Gastrocnemius medialis (tissue), 4 donors: ENCODE data around the gene DTWD2. TPM values are rescaled to one million over a fixed set of nuclear protein-coding genes. Genes with fewer than 3 reads are reported as not detected.

Experiments
- ATAC-seq, 2 donors: fragments of 150-250 bp; one replicate each; pipeline ENCODE4 v1.9.1; 2016
- DNase-seq, 2 donors: peaks; one replicate each; pipeline ENCODE4 v3.0.0-alpha.2; 2019
- H3K27ac ChIP-seq, 4 donors: fragments of 200-600 bp; sonication (generic); 1 replicate in 1 of 4; 2 replicates in 3 of 4; pipeline ENCODE4 v1.5.1; 2016 to 2018; ENCODE audit warnings: mild to moderate bottlenecking in 2 of 4, moderate library complexity in 1 of 4
- H3K27me3 ChIP-seq, 3 donors: fragments of 200-600 bp; sonication (generic) in 2 of 3; 1 replicate in 1 of 3; 2 replicates in 2 of 3; pipeline versions ENCODE4 v1.5.1 to v1.6.0; 2016 to 2019; ENCODE audit warnings: mild to moderate bottlenecking in 1 of 3, moderate library complexity in 1 of 3
- H3K36me3 ChIP-seq, 2 donors: fragments of 200-600 bp; sonication (generic) in 1 of 2; one replicate each; pipeline ENCODE4 v1.5.1; 2017 to 2018
- H3K4me1 ChIP-seq, 2 donors: fragments of 200-600 bp; sonication (generic) in 1 of 2; one replicate each; pipeline ENCODE4 v1.5.1; 2016 to 2017; ENCODE audit warnings: mild to moderate bottlenecking in 2 of 2
- H3K4me3 ChIP-seq, 4 donors: fragments of 200-600 bp; sonication (generic) in 3 of 4; 1 replicate in 1 of 4; 2 replicates in 3 of 4; pipeline ENCODE4 v1.5.1; 2016 to 2019; ENCODE audit warnings: mild to moderate bottlenecking in 2 of 4
- H3K9me3 ChIP-seq, 3 donors: fragments of 200-600 bp; sonication (generic) in 2 of 3; 1 replicate in 1 of 3; 2 replicates in 2 of 3; pipeline ENCODE4 v1.5.1; 2016 to 2019
- POLR2A ChIP-seq, 2 donors: fragments of 450-650 bp; IDR thresholded peaks; one replicate each; pipeline ENCODE4 v1.6.1; 2017; ENCODE audit warnings: antibody characterized with exemption in 2 of 2, mild to moderate bottlenecking in 2 of 2, moderate library complexity in 2 of 2
- in situ Hi-C, 4 donors: fragments of 200-750 bp; cut with MboI; loops; one replicate each; pipeline versions ENCODE4 v1.15.0 to v1.8.0; 2017; ENCODE audit warnings: low sequenced_read_pairs in 4 of 4
- intact Hi-C: fragments of 100-400 bp; cut with DNase I; formaldehyde crosslinking; loops from one replicate; pipeline ENCODE4 v1.15.1; 2023; ENCODE audit warnings: low total_unique reads
- total RNA-seq, 4 donors: library from RNA; depleted of rRNA; stranded (reverse); fragments of >200 nt; gene quantifications; one replicate each; pipeline versions ENCODE4 v1.1.0 to v1.2.3, GENCODE V29; 2016
- TF ChIP-seq, protein P1 (sequence below), 5 experiments: fragments of 450-650 bp in 3 of 5; fragments of 200-600 bp in 2 of 5; sonication (generic) in 2 of 5; IDR thresholded peaks in 4 of 5; conservative IDR thresholded peaks in 1 of 5; 1 replicate in 4 of 5; 2 replicates in 1 of 5; pipeline ENCODE4 v1.5.1; 2016 to 2019; ENCODE audit warnings: antibody characterized with exemption in 5 of 5, mild to moderate bottlenecking in 3 of 5, moderate library complexity in 3 of 5

Gene DTWD2
- total RNA-seq, 4 donors from 2014 or later: 2.5 to 19.2 (median 8.0) TPM

DNA sequence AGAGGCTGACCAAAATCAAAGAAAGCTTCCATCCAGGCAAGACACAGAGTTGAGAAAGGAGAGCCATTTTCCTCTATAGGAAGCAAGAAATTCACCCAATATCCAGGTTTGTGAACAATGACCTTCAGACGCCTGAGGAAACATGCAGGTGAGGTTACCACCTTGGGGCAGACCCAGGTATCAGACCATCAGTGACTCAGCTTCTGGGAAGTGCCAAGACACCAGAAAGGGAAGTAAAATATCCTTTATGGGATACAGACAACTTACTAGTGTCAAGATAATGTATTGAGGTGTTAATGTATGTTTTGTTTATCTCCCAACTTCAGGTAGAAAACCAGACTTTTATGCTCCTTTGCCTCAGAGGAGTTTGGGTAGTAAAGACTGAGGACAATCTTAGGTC, 2.2 kb upstream of the DTWD2 start:
- no peak overlapping the region for H3K27ac ChIP-seq
- H3K4me1 ChIP-seq: peaks cover 15 to 20% of the 10 kb centered on the region in 2 donors
- TF ChIP-seq, protein P1, sequence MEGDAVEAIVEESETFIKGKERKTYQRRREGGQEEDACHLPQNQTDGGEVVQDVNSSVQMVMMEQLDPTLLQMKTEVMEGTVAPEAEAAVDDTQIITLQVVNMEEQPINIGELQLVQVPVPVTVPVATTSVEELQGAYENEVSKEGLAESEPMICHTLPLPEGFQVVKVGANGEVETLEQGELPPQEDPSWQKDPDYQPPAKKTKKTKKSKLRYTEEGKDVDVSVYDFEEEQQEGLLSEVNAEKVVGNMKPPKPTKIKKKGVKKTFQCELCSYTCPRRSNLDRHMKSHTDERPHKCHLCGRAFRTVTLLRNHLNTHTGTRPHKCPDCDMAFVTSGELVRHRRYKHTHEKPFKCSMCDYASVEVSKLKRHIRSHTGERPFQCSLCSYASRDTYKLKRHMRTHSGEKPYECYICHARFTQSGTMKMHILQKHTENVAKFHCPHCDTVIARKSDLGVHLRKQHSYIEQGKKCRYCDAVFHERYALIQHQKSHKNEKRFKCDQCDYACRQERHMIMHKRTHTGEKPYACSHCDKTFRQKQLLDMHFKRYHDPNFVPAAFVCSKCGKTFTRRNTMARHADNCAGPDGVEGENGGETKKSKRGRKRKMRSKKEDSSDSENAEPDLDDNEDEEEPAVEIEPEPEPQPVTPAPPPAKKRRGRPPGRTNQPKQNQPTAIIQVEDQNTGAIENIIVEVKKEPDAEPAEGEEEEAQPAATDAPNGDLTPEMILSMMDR (IDR thresholded peaks at IDR 0.05 in 4 of 5, conservative IDR thresholded peaks at IDR 0.05 in 1 of 5): no peak
- intact Hi-C loops: no loop called here
- no peaks in the 10 kb centered on the region for H3K36me3 ChIP-seq
- no peak for DNase-seq
- in situ Hi-C loops: loop anchor here (25.0 kb wide), 3 partner anchors 222 to 422 kb away; no protein-coding TSS in a partner anchor
- no peaks in the 10 kb centered on the region for H3K9me3 ChIP-seq
- no peaks in the 10 kb centered on the region for H3K27me3 ChIP-seq
- H3K4me3 ChIP-seq: no peak overlapping the region
- ATAC-seq: no peak

DNA sequence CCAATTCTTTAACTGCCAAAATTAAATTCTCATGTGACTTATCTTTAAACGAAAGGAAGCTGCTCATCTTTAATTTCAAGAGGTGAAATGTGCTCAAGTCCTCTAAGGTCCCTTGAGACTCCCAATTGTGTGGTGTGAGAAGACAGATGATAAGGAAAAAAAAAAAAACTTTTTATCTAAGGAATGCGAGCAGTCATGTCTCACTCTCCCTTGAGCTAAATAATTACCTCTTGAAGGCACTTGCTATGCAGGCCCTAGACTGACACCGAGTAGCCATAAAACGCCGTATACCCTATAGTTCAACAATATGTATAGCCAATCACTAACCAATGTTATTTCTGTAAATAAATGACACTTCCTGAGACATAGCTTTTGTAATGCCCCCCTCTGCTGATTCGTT, 1.5 kb upstream of the DTWD2 start:
- TF ChIP-seq, protein P1 (IDR thresholded peaks at IDR 0.05 in 4 of 5, conservative IDR thresholded peaks at IDR 0.05 in 1 of 5): no peak
- no peak for TF ChIP-seq POLR2A (IDR thresholded peaks at IDR 0.05)
- Histone ChIP-seq H3K9me3 (no peaks in the 10 kb centered on the region), H3K4me1 (peaks cover 15 to 20% of the 10 kb centered on the region in 2 donors), H3K27ac (no peak overlapping the region), H3K36me3 (no peaks in the 10 kb centered on the region), H3K27me3 (no peaks in the 10 kb centered on the region), H3K4me3 (no peak overlapping the region)
- intact Hi-C loops (loop anchor here (5.0 kb wide), 1 partner anchor 347 kb away; no protein-coding TSS in a partner anchor), in situ Hi-C loops (loop anchor here (5.0 to 25.0 kb wide), 6 partner anchors 222 to 425 kb away; no protein-coding TSS in a partner anchor)
- no peak for ATAC-seq
- DNase-seq: no peak

DNA sequence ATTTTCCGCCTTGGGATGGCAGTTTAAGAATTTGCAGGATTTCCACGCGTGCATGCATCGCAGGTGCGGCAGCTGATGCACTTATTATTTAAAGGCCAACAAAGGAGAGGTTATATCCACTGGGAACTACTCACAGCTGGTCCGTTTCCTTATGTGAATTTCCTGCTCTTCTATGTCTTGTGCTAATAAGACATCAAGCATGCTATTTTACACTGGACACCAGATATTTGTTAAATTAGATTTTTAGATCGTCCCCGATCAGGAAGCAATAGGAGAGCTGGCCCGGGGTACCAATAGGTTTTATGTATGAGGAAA, 476 bp upstream of the DTWD2 start:
- in situ Hi-C loops: loop anchor here (5.0 to 25.0 kb wide), 6 partner anchors 223 to 426 kb away; no protein-coding TSS in a partner anchor
- TF ChIP-seq, protein P1 (IDR thresholded peaks at IDR 0.05 in 4 of 5, conservative IDR thresholded peaks at IDR 0.05 in 1 of 5): no peak
- TF ChIP-seq POLR2A (IDR thresholded peaks at IDR 0.05): no peak
- peak in 1 of 2 donors; percentile 22 for ATAC-seq

DNA sequence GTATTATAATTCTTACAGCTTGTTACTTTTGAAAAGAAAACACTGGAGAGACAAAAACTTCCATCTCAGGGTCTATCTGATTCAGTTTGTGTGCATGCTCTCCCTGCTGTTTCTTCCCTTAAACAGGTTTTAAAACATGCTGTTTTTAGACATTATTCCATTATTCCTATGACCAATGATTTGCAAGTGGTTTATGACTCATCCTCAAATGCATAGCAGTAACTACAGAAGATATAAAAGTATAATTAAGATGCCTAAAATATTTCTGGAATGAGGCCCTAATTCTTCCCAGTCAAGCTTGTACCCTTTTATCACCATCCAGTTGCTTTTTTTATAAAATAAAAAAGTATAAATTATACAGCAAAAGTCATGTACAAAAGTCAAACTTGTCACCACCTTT, 3.7 kb downstream of the DTWD2 start:
- intact Hi-C loops: loop anchor here (5.0 kb wide), 1 partner anchor 353 kb away; no protein-coding TSS in a partner anchor
- no peaks in the 10 kb centered on the region for H3K9me3 ChIP-seq
- in situ Hi-C loops: loop anchor here (5.0 to 25.0 kb wide), 6 partner anchors 228 to 430 kb away; no protein-coding TSS in a partner anchor

More for the DNA sequence above, 476 bp upstream of the DTWD2 start:
- DNase-seq: no peak
- Histone ChIP-seq H3K27me3 (no peaks in the 10 kb centered on the region), H3K36me3 (no peaks in the 10 kb centered on the region), H3K27ac (peak overlapping the region; percentile 83 to 96 (median 95)), H3K9me3 (no peaks in the 10 kb centered on the region), H3K4me1 (peaks cover 15 to 20% of the 10 kb centered on the region in 2 donors), H3K4me3 (peak overlapping the region; percentile 67 to 91 (median 85))
- intact Hi-C loops: loop anchor here (1.0 to 5.0 kb wide), 4 partner anchors 82 to 423 kb away; partner anchors contain the start of gene DMXL1

More for the DNA sequence above, 3.7 kb downstream of the DTWD2 start:
- ATAC-seq: no peak
- H3K4me3 ChIP-seq: no peak overlapping the region
- H3K27me3 ChIP-seq: no peaks in the 10 kb centered on the region
- TF ChIP-seq, protein P1 (IDR thresholded peaks at IDR 0.05 in 4 of 5, conservative IDR thresholded peaks at IDR 0.05 in 1 of 5): no peak
- no peak for TF ChIP-seq POLR2A (IDR thresholded peaks at IDR 0.05)
- H3K4me1 ChIP-seq: peaks cover 15 to 20% of the 10 kb centered on the region in 2 donors
- no peak overlapping the region for H3K27ac ChIP-seq
- DNase-seq: no peak
- H3K36me3 ChIP-seq: no peaks in the 10 kb centered on the region
